Bronchial epithelial cell (primary cell): Measurements from ENCODE around the gene BFSP2. TPM values are rescaled to one million over a fixed set of nuclear protein-coding genes. Genes with fewer than 3 reads are reported as not detected.
"Not testable (repeated sequence)": the region's sequence is repeated elsewhere in the genome, so short reads cannot be mapped to it uniquely, and the experiment has no call there.

Experiments used
- DNase-seq: peaks from one replicate; pipeline ENCODE4 v3.0.0-alpha.2; 2010; ENCODE audit warnings: low read depth
- FAIRE-seq: peaks from 2 replicates; lab custom pipeline; 2011; peaks lifted over from hg19 to GRCh38; lab: Jason Lieb, UNC
- H3K27me3 ChIP-seq: 2 replicates; pipeline ENCODE4 v1.5.1; 2011; ENCODE audit warnings: low read length; ENCODE audit not compliant: control insufficient read depth, insufficient read depth
- H3K36me3 ChIP-seq: 2 replicates; pipeline ENCODE4 v1.5.1; 2011; ENCODE audit warnings: low read length; ENCODE audit not compliant: control insufficient read depth, insufficient read depth
- H3K4me3 ChIP-seq: 2 replicates; pipeline ENCODE4 v1.5.1; 2011; ENCODE audit warnings: mild to moderate bottlenecking, low read depth, low read length, control low read depth
- total RNA-seq: library from RNA; depleted of rRNA; stranded (reverse); fragments of >200 nt; gene quantifications from 2 replicates; pipeline ENCODE4 v1.2.1, GENCODE V29; 2014
- TF ChIP-seq, protein P1 (sequence below): IDR thresholded peaks from 2 replicates; pipeline ENCODE4 v1.5.1; 2011; ENCODE audit warnings: mild to moderate bottlenecking, moderate library complexity, low read length, control low read depth, inconsistent platforms; ENCODE audit not compliant: insufficient read depth, severe bottlenecking

Gene BFSP2
- total RNA-seq, 1 donor from 2014 or later = not detected

DNA sequence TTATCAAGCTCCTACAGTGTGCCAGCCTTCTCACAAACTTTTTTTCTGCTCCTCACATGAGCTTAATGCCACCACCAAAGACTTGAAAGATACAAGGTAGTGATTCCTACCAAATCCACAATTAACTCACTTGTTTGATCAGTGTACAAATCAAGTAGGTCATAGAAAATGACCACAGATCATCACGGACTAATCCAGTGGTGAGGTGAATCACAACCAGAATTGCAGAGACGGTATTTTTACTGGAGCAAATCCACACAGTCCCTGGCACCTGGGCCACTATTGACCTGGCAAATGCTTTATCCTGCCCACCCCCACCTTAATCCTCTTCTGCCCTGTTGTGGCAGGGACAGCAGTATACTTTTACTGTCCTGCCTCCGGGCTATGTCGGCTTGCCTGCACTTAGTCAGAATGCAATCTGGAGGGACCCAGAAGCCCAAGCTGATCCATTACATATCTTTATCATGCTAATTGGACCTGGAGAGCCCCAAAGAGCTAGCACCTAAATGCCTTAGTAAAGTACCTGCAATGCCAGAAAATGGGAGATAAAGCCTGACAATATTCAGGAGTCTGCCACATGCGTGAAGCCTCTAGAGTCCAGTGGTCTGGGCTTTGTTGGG is 89.7 kb downstream of the BFSP2 start:
- FAIRE-seq (no peak), DNase-seq (peak; percentile 22)
- TF ChIP-seq, protein P1, sequence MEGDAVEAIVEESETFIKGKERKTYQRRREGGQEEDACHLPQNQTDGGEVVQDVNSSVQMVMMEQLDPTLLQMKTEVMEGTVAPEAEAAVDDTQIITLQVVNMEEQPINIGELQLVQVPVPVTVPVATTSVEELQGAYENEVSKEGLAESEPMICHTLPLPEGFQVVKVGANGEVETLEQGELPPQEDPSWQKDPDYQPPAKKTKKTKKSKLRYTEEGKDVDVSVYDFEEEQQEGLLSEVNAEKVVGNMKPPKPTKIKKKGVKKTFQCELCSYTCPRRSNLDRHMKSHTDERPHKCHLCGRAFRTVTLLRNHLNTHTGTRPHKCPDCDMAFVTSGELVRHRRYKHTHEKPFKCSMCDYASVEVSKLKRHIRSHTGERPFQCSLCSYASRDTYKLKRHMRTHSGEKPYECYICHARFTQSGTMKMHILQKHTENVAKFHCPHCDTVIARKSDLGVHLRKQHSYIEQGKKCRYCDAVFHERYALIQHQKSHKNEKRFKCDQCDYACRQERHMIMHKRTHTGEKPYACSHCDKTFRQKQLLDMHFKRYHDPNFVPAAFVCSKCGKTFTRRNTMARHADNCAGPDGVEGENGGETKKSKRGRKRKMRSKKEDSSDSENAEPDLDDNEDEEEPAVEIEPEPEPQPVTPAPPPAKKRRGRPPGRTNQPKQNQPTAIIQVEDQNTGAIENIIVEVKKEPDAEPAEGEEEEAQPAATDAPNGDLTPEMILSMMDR = no peak
- Histone ChIP-seq H3K27me3 (no peaks in the 10 kb centered on the region), H3K36me3 (no peaks in the 10 kb centered on the region), H3K4me3 (no peak overlapping the region)

DNA sequence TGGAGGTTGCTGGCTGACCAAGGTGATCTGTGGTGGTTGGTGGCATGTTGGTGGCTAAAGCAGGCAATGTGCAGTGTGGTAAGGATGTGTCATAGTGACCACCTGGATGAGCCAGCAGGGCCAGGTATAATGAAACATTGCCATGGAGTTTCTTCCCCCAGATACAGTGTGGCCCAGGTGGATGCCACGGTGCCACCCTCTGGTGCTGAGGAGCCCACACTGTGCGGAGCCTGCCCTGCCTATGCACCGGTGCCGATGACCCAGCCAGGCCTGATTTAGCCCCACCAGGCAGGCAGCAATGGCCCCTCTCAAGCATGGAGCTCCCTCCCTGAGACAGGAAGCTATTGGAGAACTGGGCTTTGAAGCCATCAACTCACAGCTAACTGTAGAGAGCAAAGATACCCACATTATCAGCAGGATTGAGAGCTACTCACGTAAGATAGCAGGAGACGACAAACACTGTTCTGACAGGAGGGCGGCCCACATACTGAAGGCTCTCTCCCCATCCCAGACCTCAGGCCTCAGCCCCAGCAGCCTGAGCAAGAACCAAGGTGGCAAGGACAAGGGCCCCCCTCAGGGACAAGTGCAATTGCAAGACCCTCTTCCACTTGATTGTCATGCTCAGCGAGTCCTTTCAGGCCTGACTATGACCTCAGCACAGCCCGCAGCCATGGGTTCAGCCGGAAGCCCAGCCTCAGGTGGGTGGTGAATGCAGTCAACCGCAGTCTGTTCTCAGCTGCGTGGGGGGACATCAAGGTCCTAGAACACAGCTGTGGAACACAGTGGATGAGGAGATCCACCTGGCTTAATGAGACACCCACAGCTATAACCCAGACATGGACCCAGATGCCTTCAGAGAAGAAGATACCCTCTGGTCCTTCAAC is 90.9 kb downstream of the BFSP2 start:
- DNase-seq (no peak), FAIRE-seq (no peak)
- H3K4me3 ChIP-seq = no peak overlapping the region
- H3K36me3 ChIP-seq = no peaks in the 10 kb centered on the region
- H3K27me3 ChIP-seq = no peaks in the 10 kb centered on the region
- TF ChIP-seq, protein P1 = no peak

DNA sequence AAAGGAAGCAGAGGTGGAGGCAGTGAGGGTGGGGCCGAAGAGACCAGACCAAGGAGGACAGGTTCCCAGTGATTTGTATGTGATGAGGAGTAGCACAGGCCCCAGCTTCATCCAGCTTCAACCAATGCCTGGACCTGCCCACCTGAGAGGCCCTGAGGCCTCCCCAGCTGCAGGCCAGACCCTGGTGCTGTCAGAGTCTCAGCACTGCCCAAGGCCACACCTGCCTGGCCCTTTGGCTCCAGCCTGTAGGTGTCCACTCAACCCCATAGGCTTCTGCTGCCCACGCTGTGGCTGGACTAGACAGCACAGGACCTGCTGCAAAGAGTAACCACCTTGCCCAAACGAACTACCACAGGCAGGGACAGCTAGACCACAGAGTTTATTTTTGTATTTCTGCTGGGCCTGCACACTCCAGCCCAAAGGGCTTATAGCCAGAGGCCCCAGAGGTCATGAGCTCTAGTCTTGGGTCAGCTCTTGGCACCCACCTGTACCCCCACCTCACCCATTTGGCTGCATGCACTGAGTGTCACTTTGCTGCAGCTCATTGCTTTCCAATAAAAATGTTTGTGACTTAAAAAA is 91.7 kb downstream of the BFSP2 start:
- FAIRE-seq = no peak
- Histone ChIP-seq H3K27me3 (no peaks in the 10 kb centered on the region), H3K36me3 (no peaks in the 10 kb centered on the region), H3K4me3 (no peak overlapping the region)
- TF ChIP-seq, protein P1 = no peak
- no peak for DNase-seq

DNA sequence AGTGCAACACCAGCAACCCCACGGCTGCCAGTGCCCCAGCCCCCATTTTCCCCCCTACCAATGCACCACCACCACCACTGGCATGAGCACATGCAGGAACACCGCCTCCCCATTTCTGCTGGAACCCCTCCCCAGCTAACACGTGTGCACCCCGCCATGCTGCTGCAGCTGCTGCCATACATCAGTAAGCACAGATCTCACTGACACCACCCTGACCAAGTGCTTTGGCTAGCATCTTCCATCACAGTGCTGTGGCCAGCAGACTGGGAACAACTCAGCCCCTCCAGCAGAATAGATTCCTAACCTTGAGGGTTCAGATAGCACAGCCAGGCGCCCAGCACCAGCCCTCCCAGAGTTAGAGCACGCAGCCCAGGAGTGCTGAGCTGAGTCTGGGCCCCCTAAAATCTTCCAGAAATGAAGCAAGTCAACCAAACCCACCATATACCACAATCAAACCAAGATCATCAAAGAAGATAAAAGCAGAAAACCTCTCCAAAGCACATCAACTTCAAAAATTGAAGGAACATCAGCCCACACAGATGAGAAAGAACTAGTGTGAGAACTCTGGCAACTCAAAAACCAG is 92.4 kb downstream of the BFSP2 start:
- Histone ChIP-seq H3K27me3 (no peaks in the 10 kb centered on the region), H3K4me3 (no peak overlapping the region), H3K36me3 (no peaks in the 10 kb centered on the region)
- DNase-seq (no peak), FAIRE-seq (no peak)
- TF ChIP-seq, protein P1 = no peak

DNA sequence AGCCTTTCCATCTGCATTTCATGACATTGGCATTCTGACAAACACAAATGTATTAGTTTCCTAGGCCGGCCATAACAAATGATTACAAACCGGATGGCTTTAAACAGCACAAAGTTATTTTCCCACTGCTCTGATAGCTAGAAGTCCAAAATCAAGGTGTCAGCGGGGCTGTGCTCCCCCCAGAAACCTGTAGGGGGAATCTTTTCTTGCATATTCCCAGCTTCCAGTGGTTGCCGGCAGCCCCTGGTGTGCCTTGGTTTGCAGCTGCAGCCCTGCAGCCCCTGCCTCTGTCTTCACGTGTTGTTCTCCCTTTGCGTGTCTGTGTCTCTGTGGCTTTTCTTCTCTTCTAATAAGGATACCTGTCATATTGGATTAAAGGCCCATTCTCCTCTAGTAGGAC is 94.6 kb downstream of the BFSP2 start:
- no peaks in the 10 kb centered on the region for H3K27me3 ChIP-seq
- no peaks in the 10 kb centered on the region for H3K36me3 ChIP-seq
- DNase-seq = no peak
- TF ChIP-seq, protein P1 = no peak
- no peak overlapping the region for H3K4me3 ChIP-seq
- no peak for FAIRE-seq

DNA sequence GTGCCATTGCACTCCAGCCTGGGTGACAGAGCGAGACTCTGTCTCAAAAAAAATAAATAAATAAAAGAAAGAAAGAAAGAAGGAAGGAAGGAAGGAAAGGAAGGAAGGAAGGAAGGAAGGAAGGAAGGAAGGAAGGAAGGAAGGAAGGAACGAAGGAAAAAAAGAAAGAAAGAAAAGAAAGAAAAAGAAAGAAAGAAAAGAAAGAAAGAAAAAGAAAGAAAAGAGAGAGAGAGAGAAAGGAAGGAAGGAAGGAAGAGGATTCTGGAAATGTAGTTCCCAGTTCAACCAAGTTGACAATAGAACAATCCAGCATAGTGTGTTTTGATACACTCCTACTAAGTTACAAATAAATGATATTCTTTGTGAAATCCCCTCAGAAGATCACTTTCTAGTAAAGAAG is 102.7 kb downstream of the BFSP2 start:
- H3K4me3 ChIP-seq, DNase-seq, H3K36me3 ChIP-seq, H3K27me3 ChIP-seq, FAIRE-seq: not testable (repeated sequence)
